22Rv1 (cell line): ENCODE results near the gene TMC4.
"Not testable (repeated sequence)": the region's sequence is repeated elsewhere in the genome, so short reads cannot be mapped to it uniquely, and the experiment has no call there.

Experiments
- H3K27ac ChIP-seq: fragments of 450-650 bp; 2 replicates; pipeline ENCODE4 v1.5.1; 2017
- ZFX ChIP-seq: fragments of 450-650 bp; IDR thresholded peaks from 2 replicates; pipeline ENCODE4 v1.6.1; 2017; ENCODE audit warnings: antibody characterized with exemption, borderline replicate concordance
- TF ChIP-seq, protein P1 (sequence below): fragments of 450-650 bp; IDR thresholded peaks from 2 replicates; pipeline ENCODE4 v1.5.1; 2017; ENCODE audit warnings: mild to moderate bottlenecking

TMC4 gene

GRCh38 chr19:54189735-54190502 is 17.0 kb upstream of the TMC4 start:
- TF ChIP-seq ZFX, result no peak
- TF ChIP-seq, protein P1, sequence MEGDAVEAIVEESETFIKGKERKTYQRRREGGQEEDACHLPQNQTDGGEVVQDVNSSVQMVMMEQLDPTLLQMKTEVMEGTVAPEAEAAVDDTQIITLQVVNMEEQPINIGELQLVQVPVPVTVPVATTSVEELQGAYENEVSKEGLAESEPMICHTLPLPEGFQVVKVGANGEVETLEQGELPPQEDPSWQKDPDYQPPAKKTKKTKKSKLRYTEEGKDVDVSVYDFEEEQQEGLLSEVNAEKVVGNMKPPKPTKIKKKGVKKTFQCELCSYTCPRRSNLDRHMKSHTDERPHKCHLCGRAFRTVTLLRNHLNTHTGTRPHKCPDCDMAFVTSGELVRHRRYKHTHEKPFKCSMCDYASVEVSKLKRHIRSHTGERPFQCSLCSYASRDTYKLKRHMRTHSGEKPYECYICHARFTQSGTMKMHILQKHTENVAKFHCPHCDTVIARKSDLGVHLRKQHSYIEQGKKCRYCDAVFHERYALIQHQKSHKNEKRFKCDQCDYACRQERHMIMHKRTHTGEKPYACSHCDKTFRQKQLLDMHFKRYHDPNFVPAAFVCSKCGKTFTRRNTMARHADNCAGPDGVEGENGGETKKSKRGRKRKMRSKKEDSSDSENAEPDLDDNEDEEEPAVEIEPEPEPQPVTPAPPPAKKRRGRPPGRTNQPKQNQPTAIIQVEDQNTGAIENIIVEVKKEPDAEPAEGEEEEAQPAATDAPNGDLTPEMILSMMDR, result no peak
- peak overlapping the region; percentile 96 for H3K27ac ChIP-seq

DNA sequence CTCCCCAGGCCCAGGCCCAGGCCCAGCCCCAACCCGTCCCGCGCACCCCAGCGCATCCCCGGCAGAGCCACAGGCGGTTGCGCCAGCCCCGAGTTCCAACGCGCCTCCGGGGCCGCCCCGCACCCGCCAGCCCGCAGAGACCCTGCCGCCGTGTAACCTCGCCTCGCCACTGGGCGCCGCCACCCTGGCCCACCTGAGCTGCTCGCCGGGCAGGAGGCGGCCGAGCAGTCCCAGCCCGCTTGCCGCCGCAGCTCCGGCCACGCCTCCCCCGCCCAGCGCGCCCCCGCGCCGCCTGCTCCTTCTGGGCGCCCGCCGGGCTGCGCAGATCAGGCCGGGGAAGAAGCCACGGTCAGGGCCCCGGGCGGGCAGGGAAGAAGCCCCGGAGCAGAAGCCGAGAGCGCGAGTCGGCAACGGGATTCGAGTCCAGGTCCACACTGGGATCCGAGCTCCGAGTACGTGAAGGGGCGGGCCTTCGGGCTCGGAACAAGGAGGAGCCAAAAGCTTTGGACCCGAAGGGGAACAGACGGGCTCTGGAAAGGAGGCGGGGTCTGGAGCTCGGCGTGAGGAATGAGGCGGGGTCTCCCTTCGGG is 16.3 kb upstream of the TMC4 start, which contains the start of gene MBOAT7:
TSS of gene MBOAT7 (minus strand) at position 436 of the 590 bp plus-strand sequence. CDS start 1,072 bp downstream, outside the sequence.
- peak within 1 kb of the TSS; percentile 96 for H3K27ac ChIP-seq

DNA sequence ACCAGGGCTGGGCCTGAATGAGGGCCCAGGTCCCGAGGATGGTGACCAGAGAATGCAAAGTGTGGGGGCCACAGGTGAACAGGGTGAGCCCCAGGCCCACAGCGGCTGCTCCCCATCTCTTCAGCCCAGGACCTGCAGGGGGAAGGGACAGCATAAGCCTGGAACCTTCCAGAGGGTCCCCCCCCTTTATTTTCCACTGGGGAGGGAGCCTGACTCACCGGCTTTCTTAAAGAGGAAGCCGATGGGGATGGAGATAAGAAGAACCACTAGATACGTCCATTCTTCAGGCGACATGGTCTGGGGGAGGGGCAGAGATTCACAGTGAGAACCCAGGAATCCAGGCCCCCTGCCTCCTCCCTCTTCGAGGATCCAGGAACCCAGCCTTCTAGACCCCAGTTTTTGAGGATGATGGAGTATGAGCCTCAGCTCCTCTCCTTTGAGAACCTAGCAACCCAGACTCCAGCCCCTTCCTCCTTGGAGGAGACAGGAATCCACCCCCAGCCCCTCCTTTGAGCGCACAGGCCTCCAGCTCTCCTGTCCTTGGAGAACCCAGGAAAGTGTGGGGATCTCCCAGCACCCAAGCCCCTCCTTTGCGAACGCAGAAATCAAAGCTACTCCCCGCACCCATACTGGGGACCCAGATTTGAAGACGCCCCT is 15.4 kb upstream of the TMC4 start:
- H3K27ac ChIP-seq, result peak overlapping the region; percentile 96
- no peak for TF ChIP-seq ZFX
- TF ChIP-seq, protein P1, result no peak

More for the DNA sequence above, 16.3 kb upstream of the TMC4 start, which contains the start of gene MBOAT7:
- TF ChIP-seq, protein P1, result peak; percentile 75
- TF ChIP-seq ZFX, result no peak

- TF ChIP-seq ZFX, result no peak
- TF ChIP-seq, protein P1, result no peak
- no peak overlapping the region; the same call in 1 of the 2 replicates for H3K27ac ChIP-seq
Observed at GRCh38 chr19:54186934-54187381, 14.0 kb upstream of the TMC4 start.

- H3K27ac ChIP-seq, result no peak overlapping the region
- TF ChIP-seq ZFX, result no peak
- TF ChIP-seq, protein P1, result no peak
Observed at GRCh38 chr19:54186351-54186750, 13.4 kb upstream of the TMC4 start.

DNA sequence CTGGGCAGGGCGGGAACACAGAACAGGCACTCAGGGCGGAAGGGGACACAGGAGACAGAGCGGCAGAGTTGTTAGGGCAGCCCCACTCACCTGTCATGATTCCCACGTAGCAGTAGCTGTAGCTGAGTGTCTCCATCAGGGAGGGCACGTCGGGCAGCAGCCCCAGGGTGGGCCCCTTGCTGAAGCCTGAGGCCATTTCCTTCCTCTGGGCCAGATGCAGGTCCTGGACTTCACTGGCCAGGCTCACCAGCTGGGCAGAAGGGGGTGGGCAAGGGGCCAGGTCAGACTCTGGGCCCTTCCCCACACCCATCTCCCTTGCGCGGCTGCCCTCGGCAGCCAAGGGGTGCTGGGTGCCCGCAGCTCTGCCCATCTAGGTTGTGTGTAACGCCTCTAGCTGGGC is 10.5 kb upstream of the TMC4 start:
- no peak overlapping the region for H3K27ac ChIP-seq
- no peak for TF ChIP-seq ZFX
- TF ChIP-seq, protein P1, result no peak

- not testable (repeated sequence) for H3K27ac ChIP-seq
Observed at GRCh38 chr19:54181894-54182293, 8.9 kb upstream of the TMC4 start.
